ENCODE results near the gene SIPA1L2.

SIPA1L2 gene

DNA sequence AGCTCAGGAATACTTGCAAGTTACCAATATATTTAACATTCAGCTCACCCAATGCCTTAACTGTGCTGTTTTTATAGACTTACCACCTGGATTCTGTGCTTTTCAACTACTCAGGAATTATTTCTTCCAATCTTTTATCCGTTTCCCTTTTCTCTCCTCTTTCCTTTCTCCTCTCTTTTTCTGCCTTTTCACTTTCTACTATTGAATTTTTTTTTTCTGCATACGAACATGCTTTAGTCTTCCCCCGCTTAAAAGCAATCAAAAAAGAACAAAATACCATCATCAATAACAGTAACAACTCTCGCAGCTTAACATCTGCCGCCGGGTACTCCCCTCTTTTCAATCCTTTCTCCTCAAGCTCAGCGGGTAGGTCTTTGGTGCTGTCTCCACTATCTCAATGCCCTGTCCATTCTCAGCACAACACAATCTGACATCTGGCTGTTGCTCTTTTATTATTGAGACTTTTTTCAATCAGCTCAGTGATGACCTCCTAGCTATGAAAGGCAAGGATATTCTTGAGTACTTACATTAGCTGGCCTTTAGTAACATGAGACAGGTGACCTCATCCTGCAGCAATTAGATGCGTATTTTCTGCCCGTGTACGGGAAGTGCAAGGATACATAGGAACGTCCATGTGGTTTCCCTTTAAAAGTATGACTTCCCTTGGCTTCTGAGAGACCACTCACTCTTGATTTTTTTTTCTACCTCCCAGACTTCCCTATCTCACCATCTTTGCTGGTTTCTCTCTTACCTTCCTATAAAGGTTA, 40.2 kb upstream of the SIPA1L2 start:
- no peak overlapping the region for H3K4me3 ChIP-seq (ENCODE audit: low read length)
- no peak for DNase-seq (ENCODE audit: low read depth)
- TF ChIP-seq, protein P1, sequence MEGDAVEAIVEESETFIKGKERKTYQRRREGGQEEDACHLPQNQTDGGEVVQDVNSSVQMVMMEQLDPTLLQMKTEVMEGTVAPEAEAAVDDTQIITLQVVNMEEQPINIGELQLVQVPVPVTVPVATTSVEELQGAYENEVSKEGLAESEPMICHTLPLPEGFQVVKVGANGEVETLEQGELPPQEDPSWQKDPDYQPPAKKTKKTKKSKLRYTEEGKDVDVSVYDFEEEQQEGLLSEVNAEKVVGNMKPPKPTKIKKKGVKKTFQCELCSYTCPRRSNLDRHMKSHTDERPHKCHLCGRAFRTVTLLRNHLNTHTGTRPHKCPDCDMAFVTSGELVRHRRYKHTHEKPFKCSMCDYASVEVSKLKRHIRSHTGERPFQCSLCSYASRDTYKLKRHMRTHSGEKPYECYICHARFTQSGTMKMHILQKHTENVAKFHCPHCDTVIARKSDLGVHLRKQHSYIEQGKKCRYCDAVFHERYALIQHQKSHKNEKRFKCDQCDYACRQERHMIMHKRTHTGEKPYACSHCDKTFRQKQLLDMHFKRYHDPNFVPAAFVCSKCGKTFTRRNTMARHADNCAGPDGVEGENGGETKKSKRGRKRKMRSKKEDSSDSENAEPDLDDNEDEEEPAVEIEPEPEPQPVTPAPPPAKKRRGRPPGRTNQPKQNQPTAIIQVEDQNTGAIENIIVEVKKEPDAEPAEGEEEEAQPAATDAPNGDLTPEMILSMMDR (conservative IDR thresholded peaks at IDR 0.05; ENCODE audit: low read depth, low read length) = no peak

DNA sequence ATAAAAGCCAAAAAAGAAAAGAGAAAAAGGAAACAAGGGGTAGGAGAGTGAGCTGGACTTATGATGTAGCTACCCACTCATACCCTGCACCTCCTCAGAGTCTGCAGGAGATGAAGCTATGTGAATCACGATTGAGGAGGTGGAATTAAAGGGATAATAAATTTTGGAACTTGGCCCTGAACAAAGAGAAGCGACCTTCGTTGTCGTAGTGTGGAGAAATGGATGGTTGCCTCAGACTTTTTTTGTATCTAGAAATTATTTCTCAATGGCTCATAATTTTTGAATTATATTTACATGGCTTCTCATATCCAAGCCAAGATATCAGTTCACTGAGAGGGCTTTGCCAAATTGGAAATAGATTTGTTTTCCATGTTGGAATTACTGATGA, 37.8 kb upstream of the SIPA1L2 start:
- no peak overlapping the region for H3K4me3 ChIP-seq (ENCODE audit: low read length)
- TF ChIP-seq, protein P1 (conservative IDR thresholded peaks at IDR 0.05; ENCODE audit: low read depth, low read length) = no peak
- no peak for DNase-seq (ENCODE audit: low read depth)

DNA sequence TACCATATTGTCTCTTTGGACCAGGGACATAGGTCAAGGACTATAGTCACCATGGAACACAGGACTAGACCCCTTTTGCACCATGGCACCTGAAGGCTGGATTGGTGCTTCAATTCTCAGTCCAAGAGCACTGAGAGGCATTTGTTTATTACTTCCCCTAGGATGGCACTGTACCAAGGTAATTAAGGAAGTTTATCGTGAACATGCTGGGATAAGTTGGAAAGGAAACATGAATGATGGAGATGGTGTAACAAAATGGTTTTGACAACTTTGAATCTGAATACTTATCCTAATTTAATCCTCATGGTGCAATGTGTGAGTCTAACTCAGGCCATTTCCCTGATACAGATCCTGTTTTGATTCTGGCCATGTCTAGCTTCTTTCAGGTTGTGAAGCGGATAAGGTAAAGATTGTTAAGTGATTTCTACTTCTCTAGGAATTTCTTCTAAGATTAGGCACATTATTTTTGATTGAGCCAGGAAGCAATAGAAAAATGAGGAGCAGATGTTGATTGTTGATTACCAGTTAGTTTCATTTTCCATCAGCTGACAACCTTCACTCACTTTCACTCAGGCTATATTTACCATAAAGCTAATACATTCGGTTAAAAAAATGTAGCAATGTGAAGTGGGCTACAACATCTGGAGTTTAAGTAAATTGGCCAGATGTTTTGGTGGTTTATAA, 37.3 kb upstream of the SIPA1L2 start:
- no peak overlapping the region for H3K4me3 ChIP-seq (ENCODE audit: low read length)
- TF ChIP-seq, protein P1 (conservative IDR thresholded peaks at IDR 0.05; ENCODE audit: low read depth, low read length) = no peak
- DNase-seq (ENCODE audit: low read depth) = no peak

DNA sequence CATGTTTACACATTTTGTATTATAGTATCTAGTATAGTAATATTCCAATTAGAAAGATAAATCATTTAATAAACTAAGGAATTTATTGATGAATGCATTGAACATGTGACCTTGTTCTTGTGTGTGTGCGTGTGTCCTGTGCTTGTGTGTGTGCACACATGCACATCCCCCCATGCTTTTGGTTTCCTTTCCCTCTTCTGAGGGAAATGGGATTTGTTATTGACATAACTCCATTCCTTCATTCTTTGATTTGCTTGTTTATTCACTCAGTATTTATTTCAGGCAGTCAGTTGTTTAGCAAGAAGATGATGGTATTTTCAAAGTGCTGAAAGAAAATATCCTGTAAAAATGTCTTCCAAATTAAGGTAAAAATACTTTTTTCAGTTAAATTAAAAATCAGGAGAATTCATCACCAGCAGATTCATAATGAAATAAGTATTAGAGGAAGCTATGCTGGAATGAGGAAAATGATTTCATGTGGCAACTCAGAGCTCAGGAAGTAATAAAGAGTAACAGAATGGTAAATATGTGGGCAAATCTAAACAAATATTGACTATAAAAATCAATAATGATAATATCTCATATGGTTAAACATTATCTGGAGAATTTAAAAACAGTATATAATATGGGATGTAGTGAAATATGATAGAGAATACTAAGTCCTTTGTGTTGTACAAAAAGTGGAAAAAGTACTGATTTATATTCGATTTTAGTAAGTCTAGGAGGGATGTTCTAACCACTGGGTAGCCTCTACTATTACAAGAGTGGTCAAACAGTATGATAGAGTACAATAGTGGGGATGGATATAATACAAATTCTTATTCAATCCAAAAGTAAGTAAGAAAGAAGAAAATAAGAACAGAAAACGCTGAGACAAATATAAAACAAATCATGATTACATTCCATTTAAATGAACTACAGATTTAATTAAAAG, 35.2 kb upstream of the SIPA1L2 start:
- TF ChIP-seq, protein P1 (conservative IDR thresholded peaks at IDR 0.05; ENCODE audit: low read depth, low read length) = no peak
- DNase-seq (ENCODE audit: low read depth) = no peak
- H3K4me3 ChIP-seq (ENCODE audit: low read length) = no peak overlapping the region

DNA sequence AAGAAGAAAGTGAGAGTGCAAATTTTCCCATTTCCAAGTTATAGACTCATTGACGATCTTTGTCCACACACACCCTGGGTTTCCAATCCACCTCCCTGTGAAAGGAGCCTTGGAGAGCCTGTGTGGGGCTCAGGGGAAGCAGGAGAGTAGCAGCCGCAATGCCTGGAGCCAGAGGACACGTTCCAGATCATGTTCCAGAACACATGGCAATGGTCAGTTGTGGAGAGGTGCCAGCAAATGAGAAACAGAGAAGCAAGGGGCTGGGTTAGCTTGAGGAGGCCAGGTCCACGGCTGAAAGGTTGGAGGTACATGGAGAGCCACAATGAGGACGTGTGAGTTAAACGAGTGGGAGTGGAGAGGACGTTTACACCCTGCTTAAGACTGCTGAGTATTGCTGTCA, 33.0 kb upstream of the SIPA1L2 start:
- TF ChIP-seq, protein P1 (conservative IDR thresholded peaks at IDR 0.05; ENCODE audit: low read depth, low read length) = no peak
- no peak for DNase-seq (ENCODE audit: low read depth)
- H3K4me3 ChIP-seq (ENCODE audit: low read length) = no peak overlapping the region

DNA sequence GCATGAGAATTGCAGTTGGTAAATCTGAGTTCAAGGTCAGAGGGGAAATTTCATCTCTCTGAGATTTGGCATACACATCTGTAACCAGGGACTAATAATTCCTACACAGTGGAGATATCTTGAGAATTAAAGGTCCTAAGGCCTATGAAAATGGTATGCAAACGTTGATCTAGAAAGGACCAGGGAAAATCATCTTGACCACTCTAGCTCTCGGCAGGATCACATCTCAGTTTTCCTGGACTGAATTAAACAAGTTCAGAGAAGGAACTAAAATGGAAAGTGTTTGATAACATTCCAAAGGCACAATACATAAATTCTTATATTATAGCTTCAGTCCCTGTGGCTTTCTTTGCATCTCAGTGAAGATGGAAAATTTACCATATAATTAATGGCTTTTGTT, 28.5 kb upstream of the SIPA1L2 start:
- TF ChIP-seq, protein P1 (conservative IDR thresholded peaks at IDR 0.05; ENCODE audit: low read depth, low read length) = no peak

More for the DNA sequence above, 28.5 kb upstream of the SIPA1L2 start:
- no peak overlapping the region for H3K4me3 ChIP-seq (ENCODE audit: low read length)
- DNase-seq (ENCODE audit: low read depth) = no peak

Data from retinal pigment epithelial cell (primary cell).